Thyroid gland (tissue), 4 donors: ENCODE measurements around the gene PRRX1.

Experiments
- POLR2A ChIP-seq, 2 donors: fragments of 450-650 bp; IDR thresholded peaks; one replicate each; pipeline ENCODE4 v1.6.1; 2017; ENCODE audit warnings: antibody characterized with exemption in 2 of 2, mild to moderate bottlenecking in 2 of 2, moderate library complexity in 1 of 2
- TF ChIP-seq, protein P1 (sequence below), 6 experiments: fragments of 200-600 bp in 3 of 6; fragments of 450-650 bp in 3 of 6; sonication (generic) in 3 of 6; IDR thresholded peaks; one replicate each; pipeline ENCODE4 v1.5.1; 2016 to 2019; ENCODE audit warnings: antibody characterized with exemption in 6 of 6, mild to moderate bottlenecking in 2 of 6, inconsistent platforms in 1 of 6, moderate library complexity in 1 of 6

DNA sequence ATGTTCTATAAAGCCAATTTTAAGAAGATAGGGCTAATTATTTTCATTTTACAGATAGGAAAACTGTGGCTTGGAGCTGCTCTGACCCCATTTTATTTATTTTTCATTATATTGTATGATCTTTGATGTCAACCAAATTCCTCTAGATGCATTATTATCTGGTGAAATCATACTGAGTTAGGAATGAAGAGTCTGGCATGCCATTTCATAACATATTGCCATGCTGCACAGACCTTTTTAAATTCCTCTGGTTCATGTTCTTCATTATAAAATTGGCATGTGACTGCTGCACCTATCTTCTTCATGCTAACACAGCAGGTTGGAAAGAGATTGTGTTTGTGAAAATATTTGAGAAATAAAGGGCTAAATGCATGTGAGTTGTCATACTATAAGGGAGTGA is 12.7 kb downstream of the PRRX1 start:
- TF ChIP-seq, protein P1, sequence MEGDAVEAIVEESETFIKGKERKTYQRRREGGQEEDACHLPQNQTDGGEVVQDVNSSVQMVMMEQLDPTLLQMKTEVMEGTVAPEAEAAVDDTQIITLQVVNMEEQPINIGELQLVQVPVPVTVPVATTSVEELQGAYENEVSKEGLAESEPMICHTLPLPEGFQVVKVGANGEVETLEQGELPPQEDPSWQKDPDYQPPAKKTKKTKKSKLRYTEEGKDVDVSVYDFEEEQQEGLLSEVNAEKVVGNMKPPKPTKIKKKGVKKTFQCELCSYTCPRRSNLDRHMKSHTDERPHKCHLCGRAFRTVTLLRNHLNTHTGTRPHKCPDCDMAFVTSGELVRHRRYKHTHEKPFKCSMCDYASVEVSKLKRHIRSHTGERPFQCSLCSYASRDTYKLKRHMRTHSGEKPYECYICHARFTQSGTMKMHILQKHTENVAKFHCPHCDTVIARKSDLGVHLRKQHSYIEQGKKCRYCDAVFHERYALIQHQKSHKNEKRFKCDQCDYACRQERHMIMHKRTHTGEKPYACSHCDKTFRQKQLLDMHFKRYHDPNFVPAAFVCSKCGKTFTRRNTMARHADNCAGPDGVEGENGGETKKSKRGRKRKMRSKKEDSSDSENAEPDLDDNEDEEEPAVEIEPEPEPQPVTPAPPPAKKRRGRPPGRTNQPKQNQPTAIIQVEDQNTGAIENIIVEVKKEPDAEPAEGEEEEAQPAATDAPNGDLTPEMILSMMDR (IDR thresholded peaks at IDR 0.05) = no peak
- TF ChIP-seq POLR2A (IDR thresholded peaks at IDR 0.05) = no peak
